ENCODE results near the gene FXYD1. TPM values are rescaled to one million over a fixed set of nuclear protein-coding genes. Genes with fewer than 3 reads are reported as not detected.

The FXYD1 gene
- total RNA-seq, 1 experiment from 2014 or later = 13.3 TPM

DNA sequence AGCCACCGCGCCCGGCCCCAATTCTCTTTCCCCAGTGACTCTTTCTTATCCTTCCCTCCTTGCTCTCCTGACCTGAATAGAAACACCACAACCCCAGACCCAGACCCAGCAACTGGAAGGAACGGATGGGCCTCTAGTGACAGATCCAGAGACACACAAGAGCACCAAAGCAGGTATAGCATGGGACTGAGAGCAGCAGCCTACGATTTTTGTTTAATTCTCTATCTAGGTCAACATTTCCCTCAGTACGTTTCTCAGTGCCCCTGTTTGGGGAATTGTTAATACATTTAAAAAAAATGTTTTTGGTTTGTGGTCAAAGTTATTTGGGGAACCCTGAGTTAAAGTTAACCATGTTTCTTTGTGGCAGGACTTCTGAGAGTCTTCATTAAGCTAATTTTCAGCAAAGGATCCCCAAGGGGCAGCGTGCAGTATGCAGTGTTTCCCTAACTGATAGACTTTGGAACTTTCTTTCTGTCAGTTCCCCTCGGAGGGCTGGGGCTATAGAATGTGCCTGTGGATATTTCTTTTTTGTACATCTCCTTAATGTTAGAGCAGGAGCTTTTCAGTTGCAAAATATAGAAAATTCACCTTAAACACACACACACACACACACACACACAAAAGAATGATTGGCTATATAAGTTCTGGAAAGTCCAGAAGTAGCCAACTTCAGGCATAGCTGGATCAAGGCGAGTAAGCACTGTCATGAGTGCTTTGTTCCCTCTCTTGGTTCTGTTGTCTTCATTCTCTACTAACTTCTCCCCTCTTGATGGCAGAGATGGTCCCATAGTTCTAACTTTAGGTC lies 22.2 kb downstream of the FXYD1 start:
- peaks cover 96% of the 10 kb centered on the region for H3K36me3 Mint-ChIP-seq
- CTCF ChIA-PET = interaction anchor here (0.6 to 1.7 kb wide), 4 partner anchors 17 to 316 kb away, joined by 3 to 5 read pairs (median 3); no protein-coding TSS in a partner anchor

DNA sequence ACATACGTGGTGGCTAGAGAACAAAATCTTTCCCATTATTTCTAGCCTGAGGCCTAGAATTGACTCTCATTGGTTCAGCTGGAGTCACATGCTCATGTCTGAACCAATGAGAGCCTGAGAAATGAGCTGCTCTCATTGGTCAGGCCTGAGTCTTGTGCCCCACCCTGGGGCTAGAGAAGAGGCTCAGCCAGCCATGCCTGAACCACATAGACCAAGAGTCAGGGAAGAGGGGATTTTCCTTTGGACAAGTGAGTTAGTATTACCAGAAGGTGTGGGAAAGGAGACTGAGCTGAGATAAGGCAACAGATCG lies 22.8 kb downstream of the FXYD1 start:
- no peaks in the 10 kb centered on the region; the same call in 1 of the 2 replicates for H3K27me3 Mint-ChIP-seq (ENCODE audit: low read depth)
- TF ChIP-seq ESRRA (CRISPR knock-in tag; IDR thresholded peaks at IDR 0.05; ENCODE audit: borderline replicate concordance) (no peak), TEAD4 (CRISPR knock-in tag; IDR thresholded peaks at IDR 0.05) (no peak)
- TF ChIP-seq, protein P1, sequence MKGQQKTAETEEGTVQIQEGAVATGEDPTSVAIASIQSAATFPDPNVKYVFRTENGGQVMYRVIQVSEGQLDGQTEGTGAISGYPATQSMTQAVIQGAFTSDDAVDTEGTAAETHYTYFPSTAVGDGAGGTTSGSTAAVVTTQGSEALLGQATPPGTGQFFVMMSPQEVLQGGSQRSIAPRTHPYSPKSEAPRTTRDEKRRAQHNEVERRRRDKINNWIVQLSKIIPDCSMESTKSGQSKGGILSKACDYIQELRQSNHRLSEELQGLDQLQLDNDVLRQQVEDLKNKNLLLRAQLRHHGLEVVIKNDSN (CRISPR knock-in tag; IDR thresholded peaks at IDR 0.05) = peak; percentile 51; the same call in 1 of the 2 replicates
- H3K27ac Mint-ChIP-seq = no peak overlapping the region
- ATAC-seq = no peak
- peaks cover 96% of the 10 kb centered on the region for H3K36me3 Mint-ChIP-seq
- CTCF ChIA-PET = interaction anchor here (0.6 to 1.7 kb wide), 3 partner anchors 56 to 315 kb away, joined by 3 to 5 read pairs (median 3); no protein-coding TSS in a partner anchor
- no peak for DNase-seq (ENCODE audit: low spot score)
- H3K9me3 Mint-ChIP-seq = peaks cover 38% of the 10 kb centered on the region
- no peak overlapping the region for H3K4me3 Mint-ChIP-seq
- POLR2A ChIA-PET = interaction anchor here (0.6 kb wide), 1 partner anchor 441 kb away, joined by 3 read pairs; no protein-coding TSS in a partner anchor
- H3K4me1 Mint-ChIP-seq = peaks cover 3% of the 10 kb centered on the region

More for the DNA sequence above, 22.2 kb downstream of the FXYD1 start:
- Mint-ChIP-seq H3K9me3 (peaks cover 32% of the 10 kb centered on the region), H3K4me1 (peaks cover 8% of the 10 kb centered on the region), H3K27ac (no peak overlapping the region), H3K27me3 (ENCODE audit: low read depth) (no peaks in the 10 kb centered on the region; the same call in 1 of the 2 replicates), H3K4me3 (no peak overlapping the region)
- ATAC-seq = no peak
- no peak for DNase-seq (ENCODE audit: low spot score)
- POLR2A ChIA-PET = no interaction called here
- TF ChIP-seq, protein P2, sequence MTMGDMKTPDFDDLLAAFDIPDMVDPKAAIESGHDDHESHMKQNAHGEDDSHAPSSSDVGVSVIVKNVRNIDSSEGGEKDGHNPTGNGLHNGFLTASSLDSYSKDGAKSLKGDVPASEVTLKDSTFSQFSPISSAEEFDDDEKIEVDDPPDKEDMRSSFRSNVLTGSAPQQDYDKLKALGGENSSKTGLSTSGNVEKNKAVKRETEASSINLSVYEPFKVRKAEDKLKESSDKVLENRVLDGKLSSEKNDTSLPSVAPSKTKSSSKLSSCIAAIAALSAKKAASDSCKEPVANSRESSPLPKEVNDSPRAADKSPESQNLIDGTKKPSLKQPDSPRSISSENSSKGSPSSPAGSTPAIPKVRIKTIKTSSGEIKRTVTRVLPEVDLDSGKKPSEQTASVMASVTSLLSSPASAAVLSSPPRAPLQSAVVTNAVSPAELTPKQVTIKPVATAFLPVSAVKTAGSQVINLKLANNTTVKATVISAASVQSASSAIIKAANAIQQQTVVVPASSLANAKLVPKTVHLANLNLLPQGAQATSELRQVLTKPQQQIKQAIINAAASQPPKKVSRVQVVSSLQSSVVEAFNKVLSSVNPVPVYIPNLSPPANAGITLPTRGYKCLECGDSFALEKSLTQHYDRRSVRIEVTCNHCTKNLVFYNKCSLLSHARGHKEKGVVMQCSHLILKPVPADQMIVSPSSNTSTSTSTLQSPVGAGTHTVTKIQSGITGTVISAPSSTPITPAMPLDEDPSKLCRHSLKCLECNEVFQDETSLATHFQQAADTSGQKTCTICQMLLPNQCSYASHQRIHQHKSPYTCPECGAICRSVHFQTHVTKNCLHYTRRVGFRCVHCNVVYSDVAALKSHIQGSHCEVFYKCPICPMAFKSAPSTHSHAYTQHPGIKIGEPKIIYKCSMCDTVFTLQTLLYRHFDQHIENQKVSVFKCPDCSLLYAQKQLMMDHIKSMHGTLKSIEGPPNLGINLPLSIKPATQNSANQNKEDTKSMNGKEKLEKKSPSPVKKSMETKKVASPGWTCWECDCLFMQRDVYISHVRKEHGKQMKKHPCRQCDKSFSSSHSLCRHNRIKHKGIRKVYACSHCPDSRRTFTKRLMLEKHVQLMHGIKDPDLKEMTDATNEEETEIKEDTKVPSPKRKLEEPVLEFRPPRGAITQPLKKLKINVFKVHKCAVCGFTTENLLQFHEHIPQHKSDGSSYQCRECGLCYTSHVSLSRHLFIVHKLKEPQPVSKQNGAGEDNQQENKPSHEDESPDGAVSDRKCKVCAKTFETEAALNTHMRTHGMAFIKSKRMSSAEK (CRISPR knock-in tag; IDR thresholded peaks at IDR 0.05; ENCODE audit: borderline replicate concordance) = no peak
- TF ChIP-seq NR3C1 (CRISPR knock-in tag; conservative IDR thresholded peaks at IDR 0.05; ENCODE audit: low read depth) (no peak), ZNF416 (CRISPR knock-in tag; IDR thresholded peaks at IDR 0.05) (no peak), ZNF263 (CRISPR knock-in tag; IDR thresholded peaks at IDR 0.05; ENCODE audit: low read depth) (no peak)
- TF ChIP-seq, protein P3, sequence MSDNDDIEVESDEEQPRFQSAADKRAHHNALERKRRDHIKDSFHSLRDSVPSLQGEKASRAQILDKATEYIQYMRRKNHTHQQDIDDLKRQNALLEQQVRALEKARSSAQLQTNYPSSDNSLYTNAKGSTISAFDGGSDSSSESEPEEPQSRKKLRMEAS (CRISPR knock-in tag; IDR thresholded peaks at IDR 0.05) = no peak

DNA sequence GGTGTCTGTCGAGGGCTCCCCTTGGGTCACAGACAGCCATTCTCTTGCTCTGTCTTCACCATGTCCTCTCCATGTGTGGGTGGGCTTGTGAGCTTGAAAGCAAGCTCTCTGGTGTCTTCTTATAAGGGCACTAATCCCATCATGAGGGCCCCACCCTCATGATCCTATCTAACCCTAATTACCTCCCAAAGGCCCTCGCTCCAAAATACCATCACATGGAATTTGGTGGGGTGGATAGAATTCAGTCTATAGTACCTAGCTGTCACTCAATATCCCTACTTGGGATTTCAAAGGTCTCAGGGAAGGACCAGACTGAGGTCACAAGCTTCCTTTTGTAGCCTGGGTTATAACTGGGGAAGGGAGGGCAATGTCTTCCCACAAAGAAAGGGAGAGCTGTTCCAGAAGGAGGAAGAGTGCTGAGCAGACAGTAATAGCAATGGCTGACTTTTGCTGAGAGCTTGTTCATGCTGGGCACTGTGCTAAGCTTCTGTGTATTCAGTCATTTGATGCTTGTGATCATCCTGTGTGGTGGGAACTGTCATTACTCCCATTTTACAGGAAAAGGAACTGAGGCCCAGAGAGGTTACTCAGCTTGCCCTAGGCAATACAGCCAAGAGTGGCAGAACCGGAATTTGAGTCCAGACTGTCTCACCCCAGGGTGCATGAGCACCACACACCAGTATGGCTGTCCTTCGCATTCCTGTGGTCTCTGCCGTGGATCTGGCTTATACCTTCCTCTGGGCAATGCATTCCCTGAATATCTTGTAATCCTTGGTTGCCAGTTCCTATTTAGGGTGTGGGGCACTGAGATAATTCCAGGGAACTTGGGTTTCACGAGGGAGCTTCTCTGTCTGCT lies 24.1 kb downstream of the FXYD1 start:
- peaks cover 42% of the 10 kb centered on the region for H3K9me3 Mint-ChIP-seq
- no peaks in the 10 kb centered on the region for H3K4me1 Mint-ChIP-seq
- DNase-seq (ENCODE audit: low spot score) (no peak), ATAC-seq (no peak)
- POLR2A ChIA-PET = no interaction called here
- TF ChIP-seq, protein P4, sequence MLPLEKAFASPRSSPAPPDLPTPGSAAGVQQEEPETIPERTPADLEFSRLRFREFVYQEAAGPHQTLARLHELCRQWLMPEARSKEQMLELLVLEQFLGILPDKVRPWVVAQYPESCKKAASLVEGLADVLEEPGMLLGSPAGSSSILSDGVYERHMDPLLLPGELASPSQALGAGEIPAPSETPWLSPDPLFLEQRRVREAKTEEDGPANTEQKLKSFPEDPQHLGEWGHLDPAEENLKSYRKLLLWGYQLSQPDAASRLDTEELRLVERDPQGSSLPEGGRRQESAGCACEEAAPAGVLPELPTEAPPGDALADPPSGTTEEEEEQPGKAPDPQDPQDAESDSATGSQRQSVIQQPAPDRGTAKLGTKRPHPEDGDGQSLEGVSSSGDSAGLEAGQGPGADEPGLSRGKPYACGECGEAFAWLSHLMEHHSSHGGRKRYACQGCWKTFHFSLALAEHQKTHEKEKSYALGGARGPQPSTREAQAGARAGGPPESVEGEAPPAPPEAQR (CRISPR knock-in tag; IDR thresholded peaks at IDR 0.05) = no peak
- TF ChIP-seq FOXJ3 (CRISPR knock-in tag; IDR thresholded peaks at IDR 0.05; ENCODE audit: borderline replicate concordance) = no peak
- TF ChIP-seq, protein P5, sequence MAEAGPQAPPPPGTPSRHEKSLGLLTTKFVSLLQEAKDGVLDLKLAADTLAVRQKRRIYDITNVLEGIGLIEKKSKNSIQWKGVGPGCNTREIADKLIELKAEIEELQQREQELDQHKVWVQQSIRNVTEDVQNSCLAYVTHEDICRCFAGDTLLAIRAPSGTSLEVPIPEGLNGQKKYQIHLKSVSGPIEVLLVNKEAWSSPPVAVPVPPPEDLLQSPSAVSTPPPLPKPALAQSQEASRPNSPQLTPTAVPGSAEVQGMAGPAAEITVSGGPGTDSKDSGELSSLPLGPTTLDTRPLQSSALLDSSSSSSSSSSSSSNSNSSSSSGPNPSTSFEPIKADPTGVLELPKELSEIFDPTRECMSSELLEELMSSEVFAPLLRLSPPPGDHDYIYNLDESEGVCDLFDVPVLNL (CRISPR knock-in tag; IDR thresholded peaks at IDR 0.05; ENCODE audit: borderline replicate concordance, low read depth) = no peak
- TF ChIP-seq, protein P6, sequence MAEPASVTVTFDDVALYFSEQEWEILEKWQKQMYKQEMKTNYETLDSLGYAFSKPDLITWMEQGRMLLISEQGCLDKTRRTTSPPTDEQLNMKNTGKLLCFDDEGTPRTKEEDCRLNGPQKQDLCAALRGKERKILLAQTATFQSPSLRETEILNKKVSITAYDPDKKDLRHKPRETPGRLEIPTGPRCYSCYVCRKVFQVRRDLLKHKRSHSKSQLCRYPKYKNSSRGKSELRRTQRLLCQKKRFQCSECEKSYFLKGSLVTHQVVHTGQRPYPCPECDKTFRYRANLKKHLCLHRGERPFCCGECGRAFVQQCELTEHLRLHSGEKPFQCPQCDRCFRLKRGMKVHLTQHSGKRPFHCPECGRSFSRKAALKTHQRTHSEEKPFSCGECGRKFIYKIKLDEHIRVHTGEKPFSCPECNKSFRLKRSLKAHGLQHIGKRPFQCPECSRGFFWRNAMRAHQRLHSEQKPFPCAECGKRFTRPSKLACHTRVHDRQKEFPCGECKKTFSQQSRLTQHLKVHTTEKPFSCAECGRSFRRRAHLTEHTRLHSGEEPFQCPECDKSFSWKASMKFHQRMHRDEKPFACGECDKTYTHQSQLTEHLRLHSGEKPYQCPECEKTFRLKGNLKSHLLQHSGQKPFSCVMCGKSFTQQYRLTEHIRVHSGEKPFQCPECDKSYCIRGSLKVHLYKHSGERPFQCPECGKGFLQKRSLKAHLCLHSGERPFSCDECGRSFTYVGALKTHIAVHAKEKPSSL (CRISPR knock-in tag; conservative IDR thresholded peaks at IDR 0.05) = no peak
- no peak for TF ChIP-seq PRRX2 (CRISPR knock-in tag; IDR thresholded peaks at IDR 0.05)
- CTCF ChIA-PET = interaction anchor here (0.7 to 1.7 kb wide), 3 partner anchors 20 to 96 kb away, joined by 3 to 7 read pairs (median 5); no protein-coding TSS in a partner anchor
- H3K27ac Mint-ChIP-seq = no peak overlapping the region
- peaks cover 94% of the 10 kb centered on the region for H3K36me3 Mint-ChIP-seq
- no peaks in the 10 kb centered on the region; the same call in 1 of the 2 replicates for H3K27me3 Mint-ChIP-seq (ENCODE audit: low read depth)
- no peak overlapping the region for H3K4me3 Mint-ChIP-seq

Data from WTC11 (cell line).